GM23248 (cell line): ENCODE data around the gene DEFB123.

Source experiments
- EZH2 ChIP-seq: fragments of 200-600 bp; sonication (generic); IDR thresholded peaks from 2 replicates; pipeline ENCODE4 v1.6.1; 2018; ENCODE audit warnings: antibody characterized with exemption, mild to moderate bottlenecking; ENCODE audit not compliant: insufficient read depth, poor library complexity, severe bottlenecking
- EZH2phosphoT487 ChIP-seq: fragments of 200-600 bp; sonication (generic); IDR thresholded peaks from 2 replicates; pipeline ENCODE4 v1.6.1; 2018; ENCODE audit warnings: antibody characterized with exemption, moderate library complexity, mild to moderate bottlenecking, low read depth; ENCODE audit not compliant: insufficient read depth

DNA sequence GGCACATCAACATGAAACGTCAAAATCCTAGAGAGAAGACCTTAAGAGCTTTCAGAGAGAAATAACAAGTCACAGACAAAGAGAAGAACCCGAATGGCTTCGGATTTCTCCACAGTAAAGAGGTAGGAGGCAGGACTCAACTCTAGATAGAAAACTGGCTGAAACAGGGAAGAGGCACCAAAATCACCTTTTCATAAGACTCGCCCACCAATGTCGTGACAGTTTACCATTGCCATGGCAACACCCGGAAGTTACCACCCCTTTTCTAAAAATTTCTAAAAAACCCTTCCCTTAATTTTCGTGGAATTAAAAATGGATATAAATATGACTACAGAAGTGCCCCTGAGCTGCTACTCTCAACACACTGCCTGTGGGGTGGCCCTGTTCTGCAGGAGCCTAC, 22.1 kb upstream of the DEFB123 start:
- TF ChIP-seq EZH2phosphoT487 = no peak
- no peak for TF ChIP-seq EZH2
